Thoracic aorta (tissue), 2 donors: Measurements from ENCODE around the gene INKA1. TPM values are rescaled to one million over a fixed set of nuclear protein-coding genes. Genes with fewer than 3 reads are reported as not detected.

Experiments
- ATAC-seq: fragments of 150-250 bp; one replicate; pipeline ENCODE4 v1.8.0; 2017; ENCODE audit warnings: low read depth; ENCODE audit not compliant: insufficient number of reproducible peaks, low FRiP score
- DNase-seq: peaks from one replicate; pipeline ENCODE4 v3.0.0-alpha.2; 2020; ENCODE audit warnings: low spot score
- H3K27ac ChIP-seq, 2 donors: fragments of 200-600 bp; sonication (generic); 1 replicate in 1 of 2; 2 replicates in 1 of 2; pipeline ENCODE4 v1.5.1; 2016; ENCODE audit warnings: mild to moderate bottlenecking in 2 of 2, moderate library complexity in 2 of 2
- H3K27me3 ChIP-seq: fragments of 200-600 bp; sonication (generic); replicated peaks from 2 replicates; pipeline ENCODE4 v1.6.0; 2016; ENCODE audit warnings: mild to moderate bottlenecking; ENCODE audit not compliant: insufficient read depth
- H3K36me3 ChIP-seq: fragments of 200-600 bp; sonication (generic); one replicate; pipeline ENCODE4 v1.5.1; 2016
- H3K4me1 ChIP-seq, 2 donors: fragments of 200-600 bp; sonication (generic); 1 replicate in 1 of 2; 2 replicates in 1 of 2; pipeline versions ENCODE4 v1.5.1 to v1.6.0; 2016; ENCODE audit warnings: low read depth in 2 of 2, mild to moderate bottlenecking in 1 of 2; ENCODE audit not compliant: control insufficient read depth in 1 of 2
- H3K4me3 ChIP-seq: fragments of 200-600 bp; sonication (generic); 2 replicates; pipeline ENCODE4 v1.5.1; 2016; ENCODE audit warnings: mild to moderate bottlenecking
- H3K9me3 ChIP-seq: fragments of 200-600 bp; sonication (generic); 2 replicates; pipeline ENCODE4 v1.5.1; 2016
- total RNA-seq, 2 donors: library from RNA; depleted of rRNA; stranded (reverse); fragments of >200 nt; gene quantifications; one replicate each; pipeline versions ENCODE4 v1.1.0 to v1.2.3, GENCODE V29; 2016
- TF ChIP-seq, protein P1 (sequence below): fragments of 200-600 bp; sonication (generic); IDR thresholded peaks from one replicate; pipeline ENCODE4 v1.5.1; 2019; ENCODE audit warnings: antibody characterized with exemption

Gene INKA1
- total RNA-seq, 2 donors from 2014 or later = 6.4 to 9.2 TPM

DNA sequence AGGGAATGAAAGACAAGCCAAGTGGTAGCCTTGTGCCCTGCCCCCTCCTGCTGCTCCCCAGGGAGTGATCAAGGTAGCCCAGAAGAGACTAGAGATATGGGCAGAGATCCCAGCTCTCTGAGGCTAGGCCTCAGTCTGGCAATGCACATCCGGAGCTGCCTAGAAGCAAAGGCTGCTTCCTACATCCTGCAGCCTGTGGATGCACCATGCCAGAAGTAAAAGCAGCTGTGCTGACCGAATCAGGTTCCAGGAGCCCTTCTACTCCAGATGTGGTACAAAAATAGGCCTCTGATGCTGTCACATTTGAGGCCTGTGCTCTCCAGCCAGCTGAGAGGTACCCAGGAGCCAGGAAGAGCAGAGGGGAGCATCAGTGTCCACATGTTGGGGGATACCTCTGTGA lies 37.3 kb downstream of the INKA1 start:
- TF ChIP-seq, protein P1, sequence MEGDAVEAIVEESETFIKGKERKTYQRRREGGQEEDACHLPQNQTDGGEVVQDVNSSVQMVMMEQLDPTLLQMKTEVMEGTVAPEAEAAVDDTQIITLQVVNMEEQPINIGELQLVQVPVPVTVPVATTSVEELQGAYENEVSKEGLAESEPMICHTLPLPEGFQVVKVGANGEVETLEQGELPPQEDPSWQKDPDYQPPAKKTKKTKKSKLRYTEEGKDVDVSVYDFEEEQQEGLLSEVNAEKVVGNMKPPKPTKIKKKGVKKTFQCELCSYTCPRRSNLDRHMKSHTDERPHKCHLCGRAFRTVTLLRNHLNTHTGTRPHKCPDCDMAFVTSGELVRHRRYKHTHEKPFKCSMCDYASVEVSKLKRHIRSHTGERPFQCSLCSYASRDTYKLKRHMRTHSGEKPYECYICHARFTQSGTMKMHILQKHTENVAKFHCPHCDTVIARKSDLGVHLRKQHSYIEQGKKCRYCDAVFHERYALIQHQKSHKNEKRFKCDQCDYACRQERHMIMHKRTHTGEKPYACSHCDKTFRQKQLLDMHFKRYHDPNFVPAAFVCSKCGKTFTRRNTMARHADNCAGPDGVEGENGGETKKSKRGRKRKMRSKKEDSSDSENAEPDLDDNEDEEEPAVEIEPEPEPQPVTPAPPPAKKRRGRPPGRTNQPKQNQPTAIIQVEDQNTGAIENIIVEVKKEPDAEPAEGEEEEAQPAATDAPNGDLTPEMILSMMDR = no peak
- Histone ChIP-seq H3K36me3 (no peaks in the 10 kb centered on the region), H3K27ac (no peak overlapping the region), H3K4me3 (no peak overlapping the region), H3K4me1 (peaks cover 0 to 12% of the 10 kb centered on the region in 2 donors), H3K9me3 (no peaks in the 10 kb centered on the region), H3K27me3 (no peaks in the 10 kb centered on the region)
- ATAC-seq (no peak), DNase-seq (no peak)

DNA sequence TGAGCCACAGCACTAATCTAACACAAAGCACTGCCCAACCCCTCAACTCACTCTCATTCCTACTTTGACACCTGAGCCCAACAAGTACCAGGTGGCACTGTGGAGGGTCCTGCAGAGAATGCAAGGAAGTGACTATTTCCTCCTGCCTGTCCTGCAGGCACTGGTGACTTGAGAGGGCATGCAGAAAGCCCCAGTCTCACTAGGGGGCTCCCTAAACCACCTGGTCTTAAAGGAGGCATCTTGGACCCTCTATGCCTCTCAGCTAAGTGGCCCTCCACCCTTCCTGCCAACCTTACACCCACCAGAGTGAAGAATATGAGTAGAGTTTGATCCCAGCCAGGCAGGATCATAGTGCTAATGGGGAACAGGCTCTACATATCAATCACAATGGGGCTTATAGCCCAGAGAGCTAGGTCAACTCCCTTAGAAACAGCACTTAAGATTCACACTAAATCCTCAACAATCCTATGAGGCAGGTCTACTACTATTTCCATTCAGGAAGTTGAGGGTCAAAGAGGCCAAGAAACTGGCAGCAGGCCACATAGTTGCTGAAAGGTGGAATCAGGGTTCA lies 38.1 kb downstream of the INKA1 start:
- no peak overlapping the region for H3K4me3 ChIP-seq
- peaks cover 0 to 12% of the 10 kb centered on the region in 2 donors for H3K4me1 ChIP-seq
- no peak for ATAC-seq
- no peaks in the 10 kb centered on the region for H3K9me3 ChIP-seq
- TF ChIP-seq, protein P1 = no peak
- H3K27ac ChIP-seq = no peak overlapping the region
- DNase-seq = no peak
- no peaks in the 10 kb centered on the region for H3K36me3 ChIP-seq
- H3K27me3 ChIP-seq = no peaks in the 10 kb centered on the region

DNA sequence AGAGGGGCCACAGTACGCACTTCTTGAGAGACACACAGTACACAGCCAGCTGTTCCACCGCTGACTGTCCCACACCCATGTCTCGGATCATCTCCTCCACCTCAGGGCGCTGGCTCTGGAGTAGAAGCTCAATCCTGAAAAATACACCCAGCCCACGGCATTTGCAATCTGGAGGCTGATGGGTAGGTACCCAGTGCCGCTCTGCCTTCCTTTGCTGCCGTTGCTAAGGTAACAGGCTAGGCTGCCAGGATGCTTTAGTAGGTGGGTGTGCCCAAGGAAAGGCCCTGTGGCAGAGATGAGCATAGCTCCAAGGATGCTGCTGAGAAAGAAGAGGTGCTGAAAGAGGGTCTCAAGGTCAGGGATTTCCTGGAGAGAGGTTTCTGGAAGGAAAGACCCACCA lies 38.7 kb downstream of the INKA1 start:
- ATAC-seq (no peak), DNase-seq (no peak)
- Histone ChIP-seq H3K27me3 (no peaks in the 10 kb centered on the region), H3K27ac (no peak overlapping the region), H3K4me3 (no peak overlapping the region), H3K36me3 (no peaks in the 10 kb centered on the region), H3K4me1 (peaks cover 0 to 12% of the 10 kb centered on the region in 2 donors), H3K9me3 (no peaks in the 10 kb centered on the region)
- TF ChIP-seq, protein P1 = no peak

DNA sequence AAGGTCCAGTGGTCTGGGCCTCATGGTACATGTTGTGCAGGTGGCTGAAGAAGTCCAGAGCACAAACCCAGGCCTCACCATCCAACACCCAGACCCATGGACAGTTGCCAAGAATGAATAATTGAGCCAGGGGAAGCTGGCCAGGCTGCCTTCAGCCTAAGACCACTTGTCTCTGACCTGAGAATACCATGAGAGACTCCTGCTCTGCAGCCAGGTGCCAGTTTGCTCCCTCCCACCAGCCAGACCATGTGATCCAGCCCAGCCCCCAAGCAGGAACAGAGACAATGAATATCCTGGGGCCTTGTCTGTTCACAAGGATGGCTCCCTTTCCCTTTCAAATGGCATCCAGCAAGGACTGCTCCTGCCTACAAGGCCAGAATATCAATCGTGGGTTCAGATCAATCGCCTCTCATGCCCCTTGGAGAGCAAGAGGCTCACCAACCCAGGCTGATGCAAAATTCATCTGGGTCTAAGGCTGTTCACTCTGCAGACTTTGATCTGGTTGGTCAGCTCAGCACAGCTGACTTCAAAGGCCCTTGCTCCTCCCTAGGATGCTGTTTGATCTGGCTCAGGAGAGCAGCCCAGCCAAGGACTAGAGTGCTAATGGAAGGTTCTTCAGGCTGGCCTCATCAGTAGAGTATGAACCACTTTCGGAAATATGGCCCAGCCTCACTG lies 39.9 kb downstream of the INKA1 start:
- DNase-seq (no peak), ATAC-seq (no peak)
- Histone ChIP-seq H3K9me3 (no peaks in the 10 kb centered on the region), H3K27me3 (no peaks in the 10 kb centered on the region), H3K4me1 (peaks cover 0 to 12% of the 10 kb centered on the region in 2 donors), H3K27ac (no peak overlapping the region), H3K36me3 (no peaks in the 10 kb centered on the region), H3K4me3 (no peak overlapping the region)
- TF ChIP-seq, protein P1 = no peak

DNA sequence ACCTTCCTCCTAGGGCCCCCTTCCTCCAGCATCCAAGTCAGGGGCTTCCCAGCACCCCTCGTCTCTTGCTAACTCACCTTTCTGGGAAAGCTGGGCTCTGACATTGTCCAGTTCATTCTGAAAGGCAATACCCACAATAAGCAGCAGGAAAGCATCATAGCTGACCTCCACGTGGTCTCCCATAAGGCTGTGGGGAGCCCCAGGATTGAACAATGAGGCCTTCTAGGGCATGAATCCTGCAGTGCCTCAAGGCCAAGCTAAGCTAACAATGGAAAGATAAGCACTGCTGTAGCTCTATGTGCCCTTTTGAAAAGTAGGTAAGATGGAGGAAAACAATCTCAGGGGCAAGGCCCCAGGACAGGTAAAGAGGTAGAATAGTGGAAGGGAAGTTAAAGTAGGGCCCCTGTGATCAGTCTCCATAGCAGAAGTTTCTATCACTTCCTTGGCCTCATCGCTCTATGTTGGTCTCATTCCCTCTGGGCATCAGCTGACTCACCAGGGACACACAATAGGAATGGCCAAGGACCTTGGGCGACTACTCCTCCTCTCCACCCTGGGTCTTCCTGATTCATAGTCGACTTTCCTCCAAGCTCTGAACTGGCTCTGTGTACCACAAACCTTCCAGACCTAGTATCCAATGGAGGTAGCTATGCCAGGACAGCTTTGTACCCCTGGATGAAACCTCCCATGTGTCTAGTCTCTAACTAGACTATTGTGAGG lies 41.6 kb downstream of the INKA1 start:
- Histone ChIP-seq H3K9me3 (no peaks in the 10 kb centered on the region), H3K27me3 (no peaks in the 10 kb centered on the region), H3K4me3 (no peak overlapping the region), H3K36me3 (no peaks in the 10 kb centered on the region), H3K27ac (no peak overlapping the region), H3K4me1 (peaks cover 0 to 3% of the 10 kb centered on the region in 2 donors)
- no peak for DNase-seq
- ATAC-seq = no peak
- TF ChIP-seq, protein P1 = no peak
